ENCODE measurements around the gene MLYCD.

The MLYCD gene

GRCh38 chr16:83914091-83914710, 15.3 kb downstream of the MLYCD start:
- H3K4me1 ChIP-seq (ENCODE audit: insufficient read depth, low read length), result no peaks in the 10 kb centered on the region
- H3K27me3 ChIP-seq (ENCODE audit: control insufficient read depth in 1 of 2, insufficient read depth in 2 of 2, low read length in 2 of 2), result no peaks in the 10 kb centered on the region
- no peak overlapping the region for H3K4me3 ChIP-seq (ENCODE audit: low read depth in 1 of 2, low read length in 2 of 2)
- peaks cover 71% of the 10 kb centered on the region for H3K36me3 ChIP-seq (ENCODE audit: insufficient read depth, low read length)
- H3K9ac ChIP-seq (ENCODE audit: low read length), result no peak overlapping the region
- H3K27ac ChIP-seq (ENCODE audit: low read depth, low read length), result no peak overlapping the region
- no peaks in the 10 kb centered on the region for H3K9me3 ChIP-seq (ENCODE audit: low read length)

DNA sequence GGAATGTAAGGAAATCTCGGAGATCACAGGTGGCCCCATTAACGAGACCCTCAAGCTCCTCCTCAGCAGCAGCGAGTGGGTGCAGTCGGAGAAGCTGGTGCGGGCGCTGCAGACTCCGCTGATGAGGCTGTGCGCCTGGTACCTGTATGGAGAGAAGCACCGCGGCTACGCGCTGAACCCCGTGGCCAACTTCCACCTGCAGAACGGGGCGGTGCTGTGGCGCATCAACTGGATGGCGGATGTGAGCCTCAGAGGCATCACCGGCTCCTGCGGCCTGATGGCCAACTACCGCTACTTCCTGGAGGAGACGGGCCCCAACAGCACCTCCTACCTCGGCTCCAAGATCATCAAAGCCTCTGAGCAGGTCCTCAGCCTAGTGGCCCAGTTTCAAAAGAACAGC, 16.2 kb downstream of the MLYCD start:
- no peak overlapping the region for H3K9ac ChIP-seq (ENCODE audit: low read length)
- no peaks in the 10 kb centered on the region for H3K9me3 ChIP-seq (ENCODE audit: low read length)
- H3K27ac ChIP-seq (ENCODE audit: low read depth, low read length), result no peak overlapping the region
- H3K27me3 ChIP-seq (ENCODE audit: control insufficient read depth in 1 of 2, insufficient read depth in 2 of 2, low read length in 2 of 2), result no peaks in the 10 kb centered on the region
- H3K36me3 ChIP-seq (ENCODE audit: insufficient read depth, low read length), result peaks cover 73% of the 10 kb centered on the region
- H3K4me3 ChIP-seq (ENCODE audit: low read depth in 1 of 2, low read length in 2 of 2), result no peak overlapping the region
- H3K4me1 ChIP-seq (ENCODE audit: insufficient read depth, low read length), result no peaks in the 10 kb centered on the region

DNA sequence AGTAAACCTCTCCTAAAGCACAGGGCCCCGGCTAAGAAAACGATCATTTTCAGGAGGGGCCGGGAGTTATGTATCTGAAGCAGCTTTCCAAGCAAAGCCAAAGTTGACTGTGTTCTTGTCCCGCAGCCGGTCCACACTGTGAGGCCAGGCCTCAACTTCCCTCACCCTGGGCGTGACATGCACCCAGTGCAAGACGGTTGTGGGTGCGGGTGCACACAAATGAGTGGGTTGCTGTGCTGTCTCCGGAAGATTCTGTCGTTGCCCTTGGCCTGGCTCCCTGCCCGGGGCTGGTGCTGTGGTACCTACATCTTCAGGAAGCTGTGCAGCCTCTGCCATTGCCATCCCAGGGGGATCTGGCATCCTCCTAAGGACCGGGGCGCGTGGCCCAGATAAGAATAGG, 16.6 kb downstream of the MLYCD start:
- no peak overlapping the region for H3K9ac ChIP-seq (ENCODE audit: low read length)
- no peaks in the 10 kb centered on the region for H3K4me1 ChIP-seq (ENCODE audit: insufficient read depth, low read length)
- H3K27ac ChIP-seq (ENCODE audit: low read depth, low read length), result no peak overlapping the region
- H3K9me3 ChIP-seq (ENCODE audit: low read length), result no peaks in the 10 kb centered on the region
- no peak overlapping the region for H3K4me3 ChIP-seq (ENCODE audit: low read depth in 1 of 2, low read length in 2 of 2)
- H3K27me3 ChIP-seq (ENCODE audit: control insufficient read depth in 1 of 2, insufficient read depth in 2 of 2, low read length in 2 of 2), result no peaks in the 10 kb centered on the region
- H3K36me3 ChIP-seq (ENCODE audit: insufficient read depth, low read length), result peaks cover 74% of the 10 kb centered on the region

DNA sequence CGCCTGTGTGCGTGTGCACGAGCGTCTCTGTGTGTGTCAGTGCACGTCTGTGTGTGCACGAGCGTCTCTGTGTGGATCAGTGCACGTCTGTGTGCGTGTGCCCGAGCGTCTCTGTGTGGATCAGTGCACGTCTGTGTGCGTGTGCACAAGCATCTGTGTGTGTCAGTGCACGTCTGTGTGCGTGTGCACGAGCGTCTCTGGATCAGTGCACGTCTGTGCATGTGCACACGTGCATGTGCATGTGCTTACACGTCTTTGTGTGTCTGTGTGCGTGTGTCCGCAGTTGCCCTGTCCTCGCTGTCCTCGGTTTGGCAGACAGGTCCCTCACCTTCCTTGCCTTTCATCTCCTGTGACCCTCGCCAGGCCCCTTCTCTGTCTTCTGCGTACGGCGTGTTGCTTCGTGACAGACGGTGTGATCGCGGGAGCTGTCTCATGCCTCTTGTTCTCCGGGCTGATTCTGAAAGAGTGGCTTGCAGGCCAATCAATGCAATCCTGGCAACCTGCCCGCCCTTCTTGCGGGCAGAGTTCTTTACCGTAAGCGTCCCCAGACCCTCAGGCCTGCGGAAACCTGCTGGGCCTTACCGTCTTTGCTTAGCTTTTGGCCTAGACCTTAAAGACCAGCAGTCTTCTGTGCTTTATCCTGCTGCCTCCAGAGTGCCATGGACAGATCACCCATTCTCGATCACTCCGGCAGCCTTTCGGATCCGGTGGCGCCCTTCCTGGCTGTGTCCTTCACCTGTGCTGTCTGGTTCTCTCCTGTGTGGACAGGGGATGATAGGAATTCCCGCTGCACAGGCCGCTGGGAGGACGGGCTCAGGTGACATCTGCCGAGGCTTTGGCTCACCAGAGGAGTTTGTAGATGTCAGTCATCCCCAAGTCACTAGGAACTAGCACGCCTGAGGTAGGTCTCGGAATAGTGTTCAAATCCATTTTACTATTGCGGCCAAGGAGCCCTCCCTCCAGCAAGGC, 18.5 kb downstream of the MLYCD start:
- no peak overlapping the region for H3K4me3 ChIP-seq (ENCODE audit: low read depth in 1 of 2, low read length in 2 of 2)
- H3K9ac ChIP-seq (ENCODE audit: low read length), result no peak overlapping the region
- H3K27ac ChIP-seq (ENCODE audit: low read depth, low read length), result no peak overlapping the region
- no peaks in the 10 kb centered on the region for H3K4me1 ChIP-seq (ENCODE audit: insufficient read depth, low read length)
- no peaks in the 10 kb centered on the region for H3K9me3 ChIP-seq (ENCODE audit: low read length)
- H3K27me3 ChIP-seq (ENCODE audit: control insufficient read depth in 1 of 2, insufficient read depth in 2 of 2, low read length in 2 of 2), result no peaks in the 10 kb centered on the region
- H3K36me3 ChIP-seq (ENCODE audit: insufficient read depth, low read length), result peaks cover 62% of the 10 kb centered on the region

GRCh38 chr16:83920894-83921491, 22.1 kb downstream of the MLYCD start:
- Histone ChIP-seq H3K27me3 (ENCODE audit: control insufficient read depth in 1 of 2, insufficient read depth in 2 of 2, low read length in 2 of 2) (no peaks in the 10 kb centered on the region), H3K4me1 (ENCODE audit: insufficient read depth, low read length) (no peaks in the 10 kb centered on the region), H3K36me3 (ENCODE audit: insufficient read depth, low read length) (peaks cover 35% of the 10 kb centered on the region), H3K4me3 (ENCODE audit: low read depth in 1 of 2, low read length in 2 of 2) (no peak overlapping the region), H3K9me3 (ENCODE audit: low read length) (no peaks in the 10 kb centered on the region), H3K9ac (ENCODE audit: low read length) (no peak overlapping the region), H3K27ac (ENCODE audit: low read depth, low read length) (no peak overlapping the region)

DNA sequence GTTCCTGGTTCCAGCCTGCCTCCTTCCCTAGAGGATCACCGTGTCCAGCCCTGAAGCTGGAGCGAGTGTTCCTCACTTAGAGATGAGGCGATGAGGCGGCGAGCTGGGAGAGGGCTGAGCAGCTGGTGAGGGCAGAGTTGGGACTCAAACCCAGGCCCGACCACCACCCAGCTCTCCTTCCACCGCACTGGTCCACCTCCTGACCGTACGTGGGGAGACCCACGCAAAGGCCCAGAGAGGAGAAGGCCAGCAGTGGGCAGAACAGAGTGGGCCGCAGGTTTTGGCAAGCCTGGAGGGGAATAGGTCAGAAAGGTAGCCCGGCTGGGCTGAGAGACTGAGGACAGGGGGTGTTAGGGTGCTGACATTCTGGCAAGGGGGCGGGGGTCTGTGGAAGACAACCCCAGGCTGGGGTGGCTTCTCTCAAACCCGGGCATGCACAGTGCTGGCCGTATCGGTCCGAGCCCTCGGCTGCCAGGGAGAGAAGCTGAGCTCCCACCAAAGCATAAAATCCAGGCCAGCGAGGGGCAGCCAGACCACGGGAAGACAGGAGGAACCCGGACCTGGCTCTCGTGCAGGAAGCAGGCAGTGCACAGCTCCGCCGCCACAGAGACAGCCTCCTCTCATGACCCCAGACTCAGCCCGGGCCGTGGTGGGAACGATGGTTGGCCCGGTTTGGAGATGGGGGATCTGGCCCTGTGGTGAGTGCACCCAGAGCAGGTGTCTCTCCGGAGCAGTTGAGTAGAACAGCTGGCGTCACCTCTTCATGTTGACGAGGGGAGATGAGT, 24.9 kb downstream of the MLYCD start:
- Histone ChIP-seq H3K27me3 (ENCODE audit: control insufficient read depth in 1 of 2, insufficient read depth in 2 of 2, low read length in 2 of 2) (no peaks in the 10 kb centered on the region), H3K4me3 (ENCODE audit: low read depth in 1 of 2, low read length in 2 of 2) (no peak overlapping the region), H3K4me1 (ENCODE audit: insufficient read depth, low read length) (peaks cover 4% of the 10 kb centered on the region), H3K9me3 (ENCODE audit: low read length) (no peaks in the 10 kb centered on the region), H3K36me3 (ENCODE audit: insufficient read depth, low read length) (peaks cover 17% of the 10 kb centered on the region), H3K27ac (ENCODE audit: low read depth, low read length) (no peak overlapping the region), H3K9ac (ENCODE audit: low read length) (no peak overlapping the region)

- no peaks in the 10 kb centered on the region for H3K27me3 ChIP-seq (ENCODE audit: control insufficient read depth in 1 of 2, insufficient read depth in 2 of 2, low read length in 2 of 2)
Measured at GRCh38 chr16:83924686-83925085, 25.8 kb downstream of the MLYCD start.

GRCh38 chr16:83925095-83925905, 26.4 kb downstream of the MLYCD start:
- no peaks in the 10 kb centered on the region for H3K27me3 ChIP-seq (ENCODE audit: control insufficient read depth in 1 of 2, insufficient read depth in 2 of 2, low read length in 2 of 2)
- H3K4me3 ChIP-seq (ENCODE audit: low read depth in 1 of 2, low read length in 2 of 2), result no peak overlapping the region
- H3K9me3 ChIP-seq (ENCODE audit: low read length), result no peaks in the 10 kb centered on the region
- H3K4me1 ChIP-seq (ENCODE audit: insufficient read depth, low read length), result peaks cover 4% of the 10 kb centered on the region
- H3K9ac ChIP-seq (ENCODE audit: low read length), result no peak overlapping the region
- H3K36me3 ChIP-seq (ENCODE audit: insufficient read depth, low read length), result peaks cover 2% of the 10 kb centered on the region
- no peak overlapping the region for H3K27ac ChIP-seq (ENCODE audit: low read depth, low read length)

More at GRCh38 chr16:83924686-83925085, 25.8 kb downstream of the MLYCD start:
- Histone ChIP-seq H3K36me3 (ENCODE audit: insufficient read depth, low read length) (peaks cover 8% of the 10 kb centered on the region), H3K4me3 (ENCODE audit: low read depth in 1 of 2, low read length in 2 of 2) (no peak overlapping the region), H3K9me3 (ENCODE audit: low read length) (no peaks in the 10 kb centered on the region), H3K4me1 (ENCODE audit: insufficient read depth, low read length) (peaks cover 4% of the 10 kb centered on the region), H3K9ac (ENCODE audit: low read length) (no peak overlapping the region), H3K27ac (ENCODE audit: low read depth, low read length) (no peak overlapping the region)

GRCh38 chr16:83925957-83926725, 27.2 kb downstream of the MLYCD start:
- Histone ChIP-seq H3K4me1 (ENCODE audit: insufficient read depth, low read length) (peaks cover 4% of the 10 kb centered on the region), H3K36me3 (ENCODE audit: insufficient read depth, low read length) (no peaks in the 10 kb centered on the region), H3K27me3 (ENCODE audit: control insufficient read depth in 1 of 2, insufficient read depth in 2 of 2, low read length in 2 of 2) (no peaks in the 10 kb centered on the region), H3K9me3 (ENCODE audit: low read length) (no peaks in the 10 kb centered on the region), H3K4me3 (ENCODE audit: low read depth in 1 of 2, low read length in 2 of 2) (no peak overlapping the region), H3K27ac (ENCODE audit: low read depth, low read length) (no peak overlapping the region), H3K9ac (ENCODE audit: low read length) (no peak overlapping the region)

DNA sequence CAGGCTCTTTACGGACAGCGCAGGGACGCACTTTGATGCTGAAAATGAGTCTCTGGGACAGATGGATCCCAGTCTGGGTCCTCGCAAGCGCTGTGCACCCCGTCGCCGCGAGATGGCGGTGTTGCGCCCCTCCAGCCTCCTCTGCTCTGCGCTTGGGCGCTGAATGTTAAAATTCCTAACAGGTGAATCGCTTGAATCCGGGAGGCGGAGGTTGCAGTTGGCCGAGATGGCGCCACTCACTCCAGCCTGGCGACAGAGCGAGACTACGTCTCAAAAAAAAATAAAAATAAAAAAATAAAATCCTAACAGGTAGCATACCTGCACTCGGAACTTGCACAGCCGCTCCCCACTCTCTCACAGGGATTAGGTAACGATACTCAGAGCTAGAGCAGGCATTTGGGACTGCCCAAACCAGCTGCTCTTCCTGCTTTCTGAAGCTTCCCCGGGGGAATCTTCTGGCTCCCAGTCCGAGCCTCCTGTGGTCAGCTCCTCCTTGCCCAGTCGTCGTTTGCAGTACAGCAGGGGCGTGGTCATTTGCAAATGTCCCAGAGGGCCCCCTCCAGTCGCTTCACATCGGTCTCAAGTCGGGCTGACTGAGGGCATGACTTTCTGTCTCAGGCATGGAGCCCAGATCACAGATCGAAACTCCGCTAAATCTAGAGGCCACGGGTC, 27.9 kb downstream of the MLYCD start:
- Histone ChIP-seq H3K36me3 (ENCODE audit: insufficient read depth, low read length) (no peaks in the 10 kb centered on the region), H3K4me1 (ENCODE audit: insufficient read depth, low read length) (peaks cover 4% of the 10 kb centered on the region), H3K9me3 (ENCODE audit: low read length) (no peaks in the 10 kb centered on the region), H3K27ac (ENCODE audit: low read depth, low read length) (no peak overlapping the region), H3K4me3 (ENCODE audit: low read depth in 1 of 2, low read length in 2 of 2) (no peak overlapping the region), H3K27me3 (ENCODE audit: control insufficient read depth in 1 of 2, insufficient read depth in 2 of 2, low read length in 2 of 2) (no peaks in the 10 kb centered on the region), H3K9ac (ENCODE audit: low read length) (no peak overlapping the region)
